Stimulated activated naive CD8-positive, alpha-beta T cell treated with anti-CD3 and anti-CD28 coated beads, Interleukin-15, Interleukin-2, amounts not matched to agents 100 U/mL and 50 U/mL, for 24 hours (primary cell): Measurements from ENCODE around the gene DSP.

Experiments used
- ATAC-seq: fragments of 150-1000 bp; cut with Tn5 transposase; one replicate; pipeline ENCODE4 v1.10.0; 2021
- DNase-seq: peaks from one replicate; pipeline ENCODE4 v3.0.0; 2021

DSP gene, protein sequence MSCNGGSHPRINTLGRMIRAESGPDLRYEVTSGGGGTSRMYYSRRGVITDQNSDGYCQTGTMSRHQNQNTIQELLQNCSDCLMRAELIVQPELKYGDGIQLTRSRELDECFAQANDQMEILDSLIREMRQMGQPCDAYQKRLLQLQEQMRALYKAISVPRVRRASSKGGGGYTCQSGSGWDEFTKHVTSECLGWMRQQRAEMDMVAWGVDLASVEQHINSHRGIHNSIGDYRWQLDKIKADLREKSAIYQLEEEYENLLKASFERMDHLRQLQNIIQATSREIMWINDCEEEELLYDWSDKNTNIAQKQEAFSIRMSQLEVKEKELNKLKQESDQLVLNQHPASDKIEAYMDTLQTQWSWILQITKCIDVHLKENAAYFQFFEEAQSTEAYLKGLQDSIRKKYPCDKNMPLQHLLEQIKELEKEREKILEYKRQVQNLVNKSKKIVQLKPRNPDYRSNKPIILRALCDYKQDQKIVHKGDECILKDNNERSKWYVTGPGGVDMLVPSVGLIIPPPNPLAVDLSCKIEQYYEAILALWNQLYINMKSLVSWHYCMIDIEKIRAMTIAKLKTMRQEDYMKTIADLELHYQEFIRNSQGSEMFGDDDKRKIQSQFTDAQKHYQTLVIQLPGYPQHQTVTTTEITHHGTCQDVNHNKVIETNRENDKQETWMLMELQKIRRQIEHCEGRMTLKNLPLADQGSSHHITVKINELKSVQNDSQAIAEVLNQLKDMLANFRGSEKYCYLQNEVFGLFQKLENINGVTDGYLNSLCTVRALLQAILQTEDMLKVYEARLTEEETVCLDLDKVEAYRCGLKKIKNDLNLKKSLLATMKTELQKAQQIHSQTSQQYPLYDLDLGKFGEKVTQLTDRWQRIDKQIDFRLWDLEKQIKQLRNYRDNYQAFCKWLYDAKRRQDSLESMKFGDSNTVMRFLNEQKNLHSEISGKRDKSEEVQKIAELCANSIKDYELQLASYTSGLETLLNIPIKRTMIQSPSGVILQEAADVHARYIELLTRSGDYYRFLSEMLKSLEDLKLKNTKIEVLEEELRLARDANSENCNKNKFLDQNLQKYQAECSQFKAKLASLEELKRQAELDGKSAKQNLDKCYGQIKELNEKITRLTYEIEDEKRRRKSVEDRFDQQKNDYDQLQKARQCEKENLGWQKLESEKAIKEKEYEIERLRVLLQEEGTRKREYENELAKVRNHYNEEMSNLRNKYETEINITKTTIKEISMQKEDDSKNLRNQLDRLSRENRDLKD (N-terminal part only)

GRCh38 chr6:7541175-7542064, at the start of gene DSP:
DSP (plus strand) TSS chr6:7541671; CDS start chr6:7541916, 245 bp downstream.
- DNase-seq (peak; percentile 51), ATAC-seq (peak; percentile 73)

DNA sequence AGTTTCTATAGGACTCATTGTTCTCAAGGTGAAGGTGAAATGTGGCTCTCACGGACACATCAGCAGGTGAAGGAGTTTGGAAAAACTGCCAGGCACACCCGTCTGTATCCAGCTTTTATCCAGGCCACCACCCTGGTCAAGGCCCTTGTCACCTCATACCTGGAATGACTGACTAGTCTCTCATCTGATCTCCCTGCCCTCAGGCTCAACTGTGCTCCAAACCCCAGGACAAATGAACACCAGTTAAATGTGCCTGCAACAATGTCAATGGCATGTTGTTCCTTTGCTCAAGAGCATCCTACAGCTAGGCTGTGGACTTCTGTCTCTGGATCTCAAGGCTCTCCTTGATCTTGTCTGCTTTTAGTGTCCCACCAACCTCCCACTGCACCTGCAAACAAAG, 47.6 kb upstream of the DSP start:
- DNase-seq (no peak), ATAC-seq (no peak)

- DNase-seq, result no peak
- ATAC-seq, result no peak
These were observed 46.8 kb upstream of the DSP start for GRCh38 chr6:7494638-7495037.

GRCh38 chr6:7496266-7496875, 45.1 kb upstream of the DSP start:
- no peak for DNase-seq

DNA sequence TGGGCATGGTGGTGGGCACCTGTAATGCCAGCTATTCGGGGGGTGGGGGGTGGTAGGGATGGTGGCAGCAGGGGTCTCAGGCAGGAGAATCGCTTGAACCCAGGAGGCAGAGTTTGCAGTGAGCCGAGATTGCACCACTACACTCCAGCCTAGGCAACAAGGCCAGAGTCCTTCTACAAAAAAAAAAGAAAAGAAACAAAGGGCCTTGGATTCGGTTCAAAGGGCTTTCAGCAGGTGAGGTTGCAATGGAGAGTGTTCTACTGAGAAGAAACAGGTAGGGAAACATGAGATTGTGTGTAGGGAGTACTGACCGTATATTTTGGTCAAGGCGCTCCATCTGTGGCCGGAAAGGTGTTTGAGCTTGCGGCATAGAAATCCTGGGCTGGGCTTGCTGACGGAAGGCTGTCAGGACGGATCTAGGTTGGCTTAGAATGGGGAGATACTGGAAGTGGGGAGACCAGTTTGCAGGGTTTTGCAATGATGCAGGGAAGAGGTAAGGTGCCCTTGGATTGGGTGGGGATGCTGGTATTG, 40.7 kb upstream of the DSP start:
- ATAC-seq (no peak), DNase-seq (no peak)

More at GRCh38 chr6:7496266-7496875, 45.1 kb upstream of the DSP start:
- ATAC-seq, result no peak

GRCh38 chr6:7502743-7503142, 38.7 kb upstream of the DSP start:
- DNase-seq, result no peak
- no peak for ATAC-seq

GRCh38 chr6:7504041-7504440, 37.4 kb upstream of the DSP start:
- ATAC-seq (no peak), DNase-seq (no peak)

DNA sequence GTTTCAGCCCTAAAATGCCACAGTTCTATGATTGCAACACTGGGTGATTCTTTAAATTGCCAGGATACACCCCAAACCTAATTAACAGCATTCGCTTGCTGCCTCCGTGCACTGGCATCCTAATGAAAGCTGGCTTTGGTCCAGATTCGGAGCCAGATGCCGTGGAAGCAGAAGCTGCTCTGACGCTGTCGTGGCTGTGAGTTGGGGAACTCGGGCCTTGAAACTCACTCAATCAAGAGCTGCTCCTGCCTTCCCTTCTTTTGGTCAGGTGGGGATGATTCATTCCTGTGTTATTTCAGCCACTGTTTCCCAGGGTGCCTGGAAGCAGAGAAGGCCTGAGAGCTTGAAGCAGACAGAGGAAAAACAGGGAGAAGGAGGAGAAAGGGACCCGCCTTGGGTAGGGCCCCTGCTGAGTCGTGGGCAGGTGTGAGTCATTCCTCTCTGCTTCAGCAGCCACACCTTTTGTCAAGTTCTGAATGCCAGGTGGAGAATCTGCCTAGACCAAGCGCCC, 36.2 kb upstream of the DSP start:
- DNase-seq (peak; percentile 13), ATAC-seq (peak; percentile 66)

DNA sequence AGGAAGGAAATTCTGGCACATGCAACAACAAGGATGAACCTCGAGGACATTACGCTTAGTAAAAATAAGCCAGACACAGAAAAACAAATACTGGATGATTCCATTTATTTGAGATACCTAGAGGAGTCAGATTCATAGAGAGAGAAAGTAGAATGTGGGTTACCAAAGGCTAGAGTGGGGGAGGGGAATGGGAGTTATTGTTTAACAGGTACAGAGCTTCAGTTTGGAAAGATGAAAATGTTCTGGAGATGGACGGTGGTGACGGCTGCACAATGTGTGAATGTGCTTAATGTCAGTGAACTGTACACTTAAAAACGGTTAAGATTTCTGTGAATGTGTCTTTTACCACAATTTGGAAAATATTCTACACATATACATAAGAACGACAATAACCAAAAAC, 33.9 kb upstream of the DSP start:
- ATAC-seq (no peak), DNase-seq (no peak)

- ATAC-seq (no peak), DNase-seq (no peak)
These were observed 29.2 kb upstream of the DSP start for GRCh38 chr6:7512320-7512719.

DNA sequence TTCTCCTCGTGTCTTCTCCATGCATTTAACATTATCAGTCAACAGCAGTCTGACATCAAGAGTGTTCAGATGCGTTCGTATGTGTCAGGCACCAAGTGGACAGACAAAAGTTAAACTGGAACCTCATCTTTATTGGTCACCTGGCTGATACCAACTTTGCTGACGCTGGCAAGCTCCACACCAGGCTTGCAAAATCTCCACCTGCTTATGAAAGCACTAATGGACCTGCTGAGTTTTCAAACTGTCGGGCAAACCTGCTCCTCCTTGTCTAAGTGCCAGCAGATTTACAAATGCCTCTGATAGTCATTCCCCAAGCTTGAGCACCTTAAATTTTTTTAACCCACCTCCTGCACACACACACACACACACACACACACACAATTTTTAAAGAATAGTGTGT, 27.9 kb upstream of the DSP start:
- DNase-seq (no peak), ATAC-seq (no peak)

DNA sequence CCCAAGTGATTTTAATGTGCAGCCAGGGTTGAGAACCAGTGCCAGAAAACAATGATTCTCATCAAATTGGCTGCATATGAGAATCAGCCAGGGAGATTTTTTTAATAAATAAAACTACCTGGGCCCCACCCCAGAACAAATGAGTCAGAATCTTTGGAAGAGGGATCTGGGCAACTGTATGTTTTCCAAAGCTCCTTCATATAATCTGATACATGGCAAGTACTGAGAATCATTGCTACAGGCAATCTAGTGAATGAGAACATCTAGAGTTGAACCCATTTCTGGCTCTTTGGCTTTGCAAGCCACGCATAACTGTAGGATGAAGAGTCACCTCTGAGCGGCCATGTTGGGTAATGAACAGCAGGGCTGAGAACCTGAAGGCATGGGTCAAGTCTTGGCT, 26.1 kb upstream of the DSP start:
- DNase-seq (no peak), ATAC-seq (no peak)

GRCh38 chr6:7518877-7519276, 22.6 kb upstream of the DSP start:
- DNase-seq, result no peak
- no peak for ATAC-seq

DNA sequence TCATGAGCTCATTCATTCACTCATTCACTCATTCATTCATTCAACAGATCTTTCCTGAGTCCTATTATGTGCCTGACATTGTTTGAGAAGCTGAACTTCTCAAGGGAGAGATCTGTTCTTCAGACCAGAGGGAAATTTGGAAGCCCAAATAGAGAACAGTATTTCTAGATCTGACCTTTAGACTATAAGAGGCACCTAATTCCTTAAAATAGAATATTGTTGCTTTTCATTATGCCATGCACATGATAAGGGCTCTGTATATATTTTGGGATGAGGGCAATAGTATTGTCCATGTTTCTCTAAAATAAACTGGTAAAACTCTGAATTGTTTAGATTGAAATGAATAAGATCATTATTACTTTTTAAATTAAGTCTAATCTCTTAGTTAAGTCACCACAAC, 18.6 kb upstream of the DSP start:
- ATAC-seq (no peak), DNase-seq (no peak)

DNA sequence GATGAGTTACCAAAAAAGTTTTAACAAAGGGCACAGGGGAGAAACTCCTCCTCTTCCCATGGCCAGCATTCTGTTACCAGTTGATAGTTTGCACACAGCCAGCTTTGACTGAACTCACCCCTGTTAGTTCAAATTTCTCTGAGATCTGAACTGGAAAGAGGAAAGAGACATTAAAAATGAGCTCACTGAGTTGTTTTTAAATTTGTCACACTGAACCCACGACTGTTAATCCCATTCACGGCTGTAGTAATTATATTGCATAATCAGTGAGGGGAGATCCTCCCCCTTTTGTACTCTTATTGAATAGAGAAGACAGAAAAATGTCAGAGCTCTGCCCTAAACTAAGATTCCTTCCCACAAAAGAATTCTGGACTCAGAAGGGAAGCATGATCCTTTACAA, 17.5 kb upstream of the DSP start:
- DNase-seq, result no peak

GRCh38 chr6:7526755-7527154, 14.7 kb upstream of the DSP start:
- DNase-seq (no peak), ATAC-seq (no peak)

More for the DNA sequence above, 17.5 kb upstream of the DSP start:
- no peak for ATAC-seq

DNA sequence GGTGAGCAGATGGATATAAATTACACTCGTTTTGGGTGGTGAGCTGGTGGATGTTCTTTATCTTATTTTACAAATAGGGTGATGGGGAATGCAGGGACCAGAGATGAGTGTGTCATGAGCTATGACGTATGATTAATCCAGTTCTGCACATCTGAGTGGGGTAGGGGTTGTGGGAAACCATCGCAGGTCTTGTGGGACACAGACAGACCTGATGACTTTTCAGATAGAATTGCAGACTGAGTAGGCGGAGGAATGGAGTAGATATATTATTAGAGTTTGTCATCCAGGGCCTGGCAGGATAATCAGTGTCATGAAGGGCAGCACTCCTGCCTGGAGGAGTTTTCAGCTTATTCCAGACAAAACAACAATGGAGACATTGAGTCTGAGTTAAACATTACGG, 12.9 kb upstream of the DSP start:
- DNase-seq (no peak), ATAC-seq (no peak)

DNA sequence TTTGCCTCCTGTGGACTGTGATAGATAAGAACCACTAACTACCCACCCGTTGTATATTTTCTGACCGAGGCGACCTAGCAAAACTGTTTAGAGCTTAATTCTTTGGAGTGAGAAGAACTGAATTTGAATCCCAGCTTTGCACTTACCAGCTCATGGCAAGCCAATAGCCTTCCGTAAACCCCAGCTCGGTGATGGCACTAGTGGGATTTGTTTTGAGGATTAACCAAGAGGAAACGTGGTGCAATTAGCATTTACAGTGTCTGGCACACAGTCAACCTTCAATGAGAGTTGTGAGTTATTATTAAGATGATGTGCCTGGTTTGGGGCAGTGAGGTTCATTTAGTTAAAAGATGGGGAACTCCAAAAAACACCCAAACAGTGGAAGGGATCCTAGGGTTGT, 12.3 kb upstream of the DSP start:
- ATAC-seq, result no peak

DNA sequence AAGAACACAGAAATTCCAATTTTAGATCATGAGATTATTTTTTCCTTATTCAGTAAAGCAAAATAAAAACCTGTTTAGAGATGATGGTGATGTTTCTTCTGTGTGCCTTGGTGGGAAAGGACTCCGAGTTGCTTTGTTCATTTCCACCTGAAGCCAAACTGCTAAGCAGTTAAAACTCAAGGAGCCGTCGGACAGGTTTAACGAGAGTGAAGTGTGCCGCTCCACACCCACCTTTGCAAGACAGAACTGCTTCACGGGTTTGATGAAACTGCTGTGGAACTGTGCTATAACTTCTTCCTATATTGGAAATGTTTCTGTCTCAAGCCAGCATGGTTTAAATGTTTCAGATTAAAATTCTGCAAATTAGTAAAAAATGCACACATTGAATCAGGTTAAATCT, 9.2 kb upstream of the DSP start:
- ATAC-seq (no peak), DNase-seq (no peak)

More for the DNA sequence above, 12.3 kb upstream of the DSP start:
- DNase-seq, result no peak

DNA sequence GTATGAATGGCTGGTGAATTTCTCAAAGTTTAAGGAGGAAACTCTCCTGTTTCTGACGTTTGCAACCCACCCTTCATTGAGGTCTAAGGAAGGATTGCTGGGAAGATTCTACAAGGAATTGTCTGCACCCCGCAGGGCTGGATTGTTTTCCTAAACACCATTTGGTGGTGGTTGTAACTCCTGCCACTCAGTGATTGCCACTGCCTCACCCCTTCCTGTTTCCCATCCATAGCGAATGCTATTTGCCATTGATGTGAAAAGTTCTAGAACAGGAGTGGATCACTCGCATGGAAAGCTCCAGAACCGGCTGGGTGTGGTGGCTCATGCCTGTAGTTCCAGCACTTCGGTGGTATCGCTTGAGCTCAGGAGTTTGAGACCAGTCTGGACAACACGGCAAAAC, 8.7 kb upstream of the DSP start:
- DNase-seq (no peak), ATAC-seq (no peak)

DNA sequence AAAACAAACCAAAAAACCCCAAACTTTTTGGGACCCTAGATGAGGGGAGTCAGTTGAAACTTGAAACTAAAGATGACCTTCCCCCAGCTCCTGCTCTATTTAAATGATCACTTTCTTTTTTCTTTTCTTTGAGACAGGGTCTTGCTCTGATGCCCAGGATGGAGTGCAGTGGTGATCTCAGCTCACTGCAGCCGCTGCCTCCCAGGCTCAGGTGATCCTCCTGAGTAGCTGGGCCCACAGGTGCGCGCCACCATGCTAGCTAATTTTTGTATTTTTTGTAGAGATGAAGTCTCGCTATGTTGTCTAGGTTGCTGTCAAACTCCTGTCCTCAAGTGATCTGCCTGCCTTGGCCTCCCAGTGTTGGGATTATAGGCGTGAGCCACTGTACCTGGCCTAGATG, 7.3 kb upstream of the DSP start:
- DNase-seq (no peak), ATAC-seq (no peak)
